Inferior parietal cortex (tissue), 1 donor: ENCODE measurements around the gene SLC6A7.

Source experiments
- DNase-seq: peaks from one replicate; pipeline ENCODE4 v3.0.0-alpha.2; 2016; ENCODE audit errors: extremely low spot score

The SLC6A7 gene

DNA sequence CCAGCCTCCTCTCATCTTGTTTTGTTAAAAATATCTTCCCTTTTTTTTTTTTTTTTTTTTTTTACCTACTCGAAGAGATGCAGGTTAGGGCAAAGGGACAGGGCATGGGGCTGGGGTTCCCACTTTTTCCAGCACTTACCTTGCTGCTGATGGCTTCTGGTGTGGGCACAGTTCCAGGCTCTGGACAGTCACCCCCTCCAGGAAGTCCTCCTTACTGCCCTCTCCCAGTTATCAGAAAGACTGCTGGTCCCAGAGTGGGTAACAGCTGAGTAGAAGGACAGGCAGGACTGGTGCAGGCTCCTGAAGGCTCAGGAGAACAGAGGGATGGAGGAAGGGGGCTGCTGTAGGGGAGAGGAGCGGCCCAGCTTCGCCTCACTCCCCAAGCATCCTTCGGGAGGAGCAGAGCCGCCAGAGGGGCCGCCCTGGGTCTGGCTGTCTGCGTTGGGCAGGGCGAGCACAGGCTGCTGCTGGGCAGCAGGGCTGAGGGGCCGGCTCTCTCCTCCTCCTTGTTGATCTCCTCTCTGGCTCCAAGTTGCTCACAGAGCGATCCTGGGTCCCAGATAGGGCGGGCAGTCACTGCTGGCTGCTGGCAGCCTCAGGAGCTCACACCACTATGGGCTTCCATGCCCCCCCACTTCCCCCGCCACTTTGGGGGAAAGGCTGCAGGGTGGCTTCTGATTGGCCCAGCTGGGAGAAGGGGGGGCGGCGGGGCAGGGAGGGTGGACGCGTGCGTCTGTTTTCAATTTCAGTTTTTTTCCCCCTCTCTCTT is 34.4 kb upstream of the SLC6A7 start, which contains the start of gene PDGFRB:
Gene PDGFRB, minus strand, starts transcription at position 588 of the 769 bp plus-strand sequence. CDS start 18,798 bp downstream, outside the sequence.
- no peak for DNase-seq

DNA sequence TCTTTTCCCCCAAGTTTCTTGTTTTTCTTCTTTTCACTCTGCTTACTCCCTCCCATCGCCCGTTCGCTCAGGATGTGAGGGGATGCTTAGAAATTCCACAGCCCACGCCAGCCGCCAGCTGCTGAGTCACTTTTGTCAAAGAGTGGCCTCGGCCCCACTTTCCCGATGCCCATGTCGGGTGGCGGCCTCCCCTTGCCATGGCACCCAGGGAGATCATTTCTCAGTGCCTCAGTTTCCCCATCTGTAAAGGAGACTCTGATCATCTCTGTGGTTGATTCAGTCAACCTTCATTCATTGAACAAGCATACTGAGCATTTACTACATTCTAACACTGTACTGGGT is 33.9 kb upstream of the SLC6A7 start:
- no peak for DNase-seq

DNA sequence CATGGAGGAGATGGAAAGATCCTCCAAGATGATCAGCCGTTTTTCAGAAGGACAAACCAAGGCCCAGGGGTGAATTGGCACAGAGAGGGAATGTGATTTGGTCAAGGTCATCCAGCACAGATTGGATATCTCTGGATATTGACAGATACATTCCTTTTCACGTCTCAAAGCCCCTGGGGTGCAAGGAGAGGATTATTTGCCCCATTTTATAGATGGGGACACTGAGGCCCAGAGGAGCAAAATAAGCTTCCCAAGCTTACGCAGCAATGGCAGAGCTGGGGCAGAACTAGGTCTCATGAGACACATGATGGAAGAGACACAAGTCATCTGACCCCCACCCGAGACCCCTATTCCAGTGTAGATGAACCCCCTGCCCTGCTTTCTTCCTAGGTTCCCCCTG is 33.3 kb upstream of the SLC6A7 start:
- no peak for DNase-seq

DNA sequence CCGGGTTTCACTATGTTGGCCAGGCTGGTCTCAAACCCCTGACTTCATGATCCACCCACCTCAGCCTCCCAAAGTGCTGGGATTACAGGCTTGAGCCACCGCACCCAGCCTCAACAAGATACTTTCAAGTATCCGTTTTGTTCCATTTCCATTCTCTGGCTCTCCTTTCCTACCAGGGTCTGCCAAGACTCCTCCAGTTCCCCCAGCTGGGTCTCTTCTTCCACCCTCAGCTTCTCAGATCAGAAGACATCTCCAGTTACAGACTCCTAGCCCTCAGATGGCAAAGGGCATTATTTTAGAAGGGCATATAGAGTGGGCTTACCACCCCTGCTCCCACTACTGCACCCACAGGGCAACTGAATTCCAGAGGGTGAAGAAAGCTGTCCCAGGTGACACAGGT is 32.7 kb upstream of the SLC6A7 start:
- no peak for DNase-seq

DNA sequence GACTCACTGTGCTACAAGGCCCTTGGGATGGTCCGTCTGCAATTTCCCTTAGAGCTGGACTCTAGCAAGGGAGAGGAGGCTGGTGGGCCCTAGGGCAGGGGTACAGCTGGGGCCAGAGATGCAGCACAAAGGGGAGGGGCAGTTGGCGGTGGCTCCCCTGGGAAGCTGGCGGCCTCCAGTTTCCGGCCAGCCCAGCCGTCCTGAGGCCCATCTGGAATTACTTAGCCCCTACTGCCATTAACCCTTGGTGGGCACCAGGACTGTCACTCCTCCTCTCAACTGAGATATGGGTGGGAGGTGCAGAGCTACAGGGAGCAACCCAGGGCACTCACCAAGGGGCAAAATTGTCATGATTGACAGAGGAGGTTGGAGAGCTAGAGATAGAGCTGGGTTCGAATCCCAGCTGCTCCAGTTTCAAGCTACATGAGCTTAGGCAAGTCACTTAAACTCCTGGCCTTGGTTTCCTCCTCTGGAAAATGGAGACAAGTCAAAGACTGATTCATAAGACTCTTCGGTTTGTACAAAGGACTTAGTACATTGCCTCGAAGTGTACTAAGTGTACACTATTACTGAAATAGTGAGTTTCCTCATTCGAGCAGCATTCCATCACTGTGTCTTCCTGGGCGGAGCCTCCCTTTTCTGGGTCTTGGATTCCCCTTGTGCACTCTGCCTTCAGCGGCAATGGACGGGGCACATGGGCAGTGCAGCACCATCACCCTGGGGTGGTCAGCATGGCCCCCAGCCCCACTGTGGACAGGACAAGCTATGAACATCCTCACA is 31.5 kb upstream of the SLC6A7 start:
- DNase-seq: no peak

DNA sequence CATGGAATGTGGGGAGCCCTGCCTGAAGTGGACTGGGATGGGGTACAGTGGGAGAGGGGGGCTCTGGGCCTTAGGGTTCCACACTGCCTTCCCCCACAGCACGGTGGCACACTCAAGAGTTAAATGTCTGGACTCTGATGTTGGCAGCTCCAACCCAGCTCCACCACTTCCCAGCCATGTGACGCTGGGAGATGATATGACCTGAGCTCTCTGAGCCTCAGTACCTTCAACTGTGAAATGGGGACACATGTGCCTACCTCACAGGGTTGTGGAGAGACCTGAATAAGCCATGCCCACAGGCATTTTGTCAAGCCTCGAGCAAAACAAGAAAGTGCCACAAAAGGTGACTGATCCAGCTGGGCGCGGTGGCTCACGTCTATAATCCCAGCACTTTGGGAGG is 30.8 kb upstream of the SLC6A7 start:
- no peak for DNase-seq

DNA sequence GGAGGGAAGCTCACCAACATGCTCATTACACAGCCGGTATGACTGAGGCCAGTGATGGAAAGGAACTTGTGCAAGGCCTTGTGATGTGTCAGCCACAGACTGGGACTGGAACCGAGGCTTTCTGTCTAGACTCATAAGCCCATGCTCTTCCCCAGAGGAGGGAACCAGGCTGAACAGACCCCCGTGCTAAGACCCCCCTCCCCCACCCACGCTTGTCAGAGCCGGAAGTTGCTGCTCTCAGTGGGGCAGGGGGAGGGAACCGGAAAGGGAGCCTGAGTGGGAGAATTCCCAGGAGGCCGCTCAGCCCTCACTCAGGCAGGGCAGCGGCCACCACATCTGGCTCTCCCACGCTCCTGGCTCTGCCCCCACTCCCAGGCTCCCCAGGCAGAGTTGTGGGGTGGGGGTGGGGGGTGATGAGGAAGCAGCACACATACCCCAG is 30.1 kb upstream of the SLC6A7 start:
- no peak for DNase-seq

DNA sequence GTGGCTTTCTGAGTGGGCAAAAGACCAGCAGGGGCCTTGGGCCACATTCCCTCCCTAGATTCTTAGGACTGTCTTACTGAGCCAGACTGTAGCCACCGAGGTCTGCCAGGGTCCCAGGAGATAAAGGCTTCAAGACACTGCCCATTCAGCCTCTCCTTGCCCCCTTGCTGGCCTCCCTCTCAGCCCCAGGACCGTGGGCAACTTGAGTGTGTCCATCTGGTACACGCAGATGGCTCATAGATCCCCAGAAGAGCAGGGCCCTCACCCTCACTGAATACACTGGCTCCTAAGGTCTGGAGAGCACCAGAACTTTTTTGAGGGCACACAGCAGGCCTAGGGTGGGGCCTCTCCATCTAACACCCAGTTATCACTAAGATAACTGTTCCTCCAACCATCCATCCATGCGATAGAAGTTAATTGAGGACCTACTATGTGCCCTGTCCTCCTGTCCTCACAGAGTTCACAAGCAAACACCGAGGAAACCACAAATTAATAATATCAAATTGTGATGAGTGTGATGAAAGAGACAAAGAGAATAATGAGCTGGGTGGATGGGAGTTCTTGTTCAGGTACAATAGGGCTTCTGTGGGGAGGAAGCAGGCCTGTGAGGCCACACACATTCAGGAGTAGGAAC is 29.3 kb upstream of the SLC6A7 start:
- no peak for DNase-seq

DNA sequence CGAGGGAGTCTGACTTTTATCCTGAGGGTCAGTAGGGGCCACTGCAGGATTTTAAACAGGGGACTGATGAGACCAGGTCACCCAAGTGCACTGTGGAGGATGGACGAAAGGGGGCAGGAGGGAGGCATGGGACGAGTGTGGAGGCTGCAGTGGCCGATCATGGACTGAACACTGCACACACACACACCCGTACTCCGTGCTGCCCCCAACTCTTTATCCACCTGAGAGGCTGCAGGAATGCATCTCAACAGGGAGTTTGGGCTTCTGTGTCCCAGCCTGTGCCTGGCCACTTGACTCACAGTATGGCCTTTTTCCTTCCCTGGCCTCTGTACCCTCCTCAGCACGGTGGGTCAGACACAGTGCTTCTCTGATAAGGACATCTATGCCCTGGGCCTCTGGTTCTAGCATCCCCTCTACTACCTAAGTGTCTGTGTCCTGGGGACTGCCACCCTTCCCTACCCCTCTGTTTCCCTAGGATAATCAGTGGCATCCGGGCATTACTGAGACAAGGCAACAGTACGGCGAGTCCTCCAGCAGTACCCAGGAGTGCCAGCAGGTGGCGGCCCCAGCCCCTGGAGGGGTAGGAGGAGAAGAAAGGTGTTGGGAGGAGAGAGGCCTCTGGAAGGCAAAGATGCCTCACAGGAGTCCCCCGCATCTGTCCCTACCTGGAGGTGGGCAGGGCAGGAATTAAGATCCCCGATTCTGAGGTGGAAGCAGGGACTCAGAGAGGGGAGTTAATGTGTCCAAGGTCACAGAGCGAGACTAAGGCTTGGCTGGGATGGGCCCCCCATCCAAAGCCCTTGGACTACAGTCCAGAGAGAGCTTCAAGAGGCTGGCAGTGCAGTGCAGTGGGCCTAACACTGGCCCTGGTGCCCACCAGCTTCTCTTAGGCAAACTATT is 28.4 kb upstream of the SLC6A7 start:
- DNase-seq: peak; percentile 81

DNA sequence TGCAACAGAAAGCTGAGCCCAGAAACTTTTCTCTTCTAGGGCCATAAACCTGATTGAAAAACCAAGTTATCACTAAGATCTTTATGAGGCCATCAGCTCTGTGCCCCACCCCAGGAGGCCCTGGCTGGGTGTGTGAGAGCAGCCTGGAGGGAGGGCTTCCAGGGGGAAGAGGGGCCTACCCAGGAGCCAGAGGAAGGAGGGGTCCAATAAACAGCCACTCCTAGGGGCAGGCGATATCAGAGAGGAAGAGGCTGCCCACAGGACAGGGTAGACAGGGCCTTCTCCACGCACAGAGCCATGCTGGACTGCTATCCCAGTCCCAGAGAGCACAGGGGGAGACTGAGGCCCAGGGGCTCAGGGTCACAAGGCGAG is 27.7 kb upstream of the SLC6A7 start:
- no peak for DNase-seq

DNA sequence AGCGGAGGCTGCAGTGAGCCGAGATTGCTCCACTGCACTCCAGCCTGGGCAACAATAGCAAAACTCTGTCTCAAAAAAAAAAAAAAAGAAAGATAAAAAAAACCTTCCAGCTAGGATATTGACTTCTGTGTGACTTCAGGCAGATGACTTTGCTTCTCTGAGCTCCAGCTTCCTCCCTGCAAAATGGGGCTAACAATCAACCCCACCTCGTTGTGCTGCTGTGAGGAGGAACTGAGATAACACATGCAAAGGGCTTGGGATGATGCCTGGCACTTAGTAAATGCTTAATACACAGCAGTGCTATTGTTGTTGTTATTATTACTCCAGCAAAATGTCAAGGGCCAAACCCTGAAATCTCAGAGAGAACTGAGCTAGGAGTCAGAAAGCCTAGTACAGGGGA is 26.8 kb upstream of the SLC6A7 start:
- no peak for DNase-seq

DNA sequence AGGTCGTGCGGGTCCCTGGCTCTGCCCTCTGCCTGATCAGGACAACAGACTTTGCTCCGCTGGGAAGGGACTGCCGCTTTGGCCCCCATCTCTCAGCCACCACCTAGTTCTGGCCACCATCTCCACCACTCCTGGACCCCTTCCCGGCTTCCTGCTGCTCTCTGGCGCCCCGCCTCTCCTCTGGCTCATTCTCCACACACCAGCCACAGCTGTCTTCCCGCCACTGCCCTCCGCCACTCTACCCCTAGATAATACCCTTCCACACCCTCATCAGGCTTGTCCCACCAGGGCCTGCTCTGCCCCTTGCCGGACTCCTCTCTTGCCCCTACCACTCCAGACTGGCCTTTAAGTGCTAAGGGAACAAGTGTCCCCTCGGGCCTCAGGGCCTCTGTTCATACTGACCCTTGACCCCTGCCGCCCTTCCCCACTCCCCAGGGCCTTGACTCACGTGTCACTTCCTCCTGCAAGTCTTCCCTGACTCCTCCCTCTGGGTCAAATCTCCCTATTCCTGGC is 26.3 kb upstream of the SLC6A7 start:
- no peak for DNase-seq

DNA sequence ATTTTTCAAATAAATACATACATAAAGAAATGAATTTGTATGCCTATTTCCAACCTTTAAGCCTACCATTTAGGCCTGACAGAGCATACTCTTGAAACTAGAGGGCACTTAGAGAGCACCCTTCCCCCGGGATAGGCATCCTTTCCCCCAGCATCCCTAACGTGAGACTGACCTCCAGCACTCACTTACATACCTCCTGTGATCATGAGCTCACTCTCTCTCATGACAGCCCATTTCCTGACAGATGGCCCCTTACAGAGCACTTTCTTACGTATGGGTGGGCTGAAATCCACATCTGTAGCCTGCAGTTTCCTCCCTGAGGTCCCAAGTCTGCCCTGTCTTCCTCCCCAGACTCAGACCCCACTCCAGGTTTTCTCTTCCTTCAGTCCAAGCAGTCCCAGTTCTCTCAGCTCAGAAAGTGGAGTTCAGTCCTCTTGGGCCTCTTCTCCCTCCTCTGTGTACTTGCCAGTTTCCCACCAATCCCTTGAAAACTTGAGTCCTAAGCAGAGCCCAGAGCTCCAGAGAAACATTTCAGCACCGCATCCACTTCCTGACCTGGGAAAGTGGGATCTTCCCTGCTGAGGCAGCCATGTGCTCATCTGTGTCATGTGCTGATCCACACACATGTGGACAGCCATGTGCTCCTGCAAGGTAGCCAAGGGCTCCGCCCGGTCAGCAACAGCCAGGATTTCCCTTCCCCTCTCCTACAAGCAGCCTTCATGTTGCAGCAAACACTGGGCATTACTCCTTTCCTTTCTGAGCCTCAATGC is 25.5 kb upstream of the SLC6A7 start:
- no peak for DNase-seq

DNA sequence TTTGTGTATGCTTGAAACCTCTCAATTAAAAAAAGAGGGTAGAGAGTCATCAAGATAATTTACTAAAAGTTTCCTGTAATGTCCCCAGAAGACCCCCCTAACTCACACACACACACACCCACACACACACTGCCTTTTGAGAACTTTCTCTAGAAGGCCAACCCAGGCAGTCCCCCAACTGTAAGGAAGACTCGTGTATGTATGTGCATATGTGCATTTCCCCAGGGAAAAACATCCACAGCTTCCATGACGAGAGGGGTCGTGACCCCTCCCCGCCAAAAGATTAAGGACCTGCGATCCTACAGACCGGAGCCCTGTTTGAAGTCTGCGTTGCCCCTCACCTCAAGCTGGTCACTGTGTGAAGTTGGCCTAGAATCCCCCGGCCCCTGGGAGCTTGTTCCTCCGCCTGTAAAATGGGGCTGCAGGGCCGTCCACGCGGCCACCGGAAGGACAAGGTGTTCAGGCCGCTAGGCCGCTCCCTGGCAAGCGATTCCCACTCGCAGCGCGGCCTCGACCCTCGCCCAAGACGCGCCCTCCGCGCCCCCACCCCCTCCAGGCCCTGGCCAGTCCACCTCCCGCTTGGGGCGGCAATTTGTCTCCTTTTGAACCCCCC is 23.7 kb upstream of the SLC6A7 start:
- DNase-seq: no peak

DNA sequence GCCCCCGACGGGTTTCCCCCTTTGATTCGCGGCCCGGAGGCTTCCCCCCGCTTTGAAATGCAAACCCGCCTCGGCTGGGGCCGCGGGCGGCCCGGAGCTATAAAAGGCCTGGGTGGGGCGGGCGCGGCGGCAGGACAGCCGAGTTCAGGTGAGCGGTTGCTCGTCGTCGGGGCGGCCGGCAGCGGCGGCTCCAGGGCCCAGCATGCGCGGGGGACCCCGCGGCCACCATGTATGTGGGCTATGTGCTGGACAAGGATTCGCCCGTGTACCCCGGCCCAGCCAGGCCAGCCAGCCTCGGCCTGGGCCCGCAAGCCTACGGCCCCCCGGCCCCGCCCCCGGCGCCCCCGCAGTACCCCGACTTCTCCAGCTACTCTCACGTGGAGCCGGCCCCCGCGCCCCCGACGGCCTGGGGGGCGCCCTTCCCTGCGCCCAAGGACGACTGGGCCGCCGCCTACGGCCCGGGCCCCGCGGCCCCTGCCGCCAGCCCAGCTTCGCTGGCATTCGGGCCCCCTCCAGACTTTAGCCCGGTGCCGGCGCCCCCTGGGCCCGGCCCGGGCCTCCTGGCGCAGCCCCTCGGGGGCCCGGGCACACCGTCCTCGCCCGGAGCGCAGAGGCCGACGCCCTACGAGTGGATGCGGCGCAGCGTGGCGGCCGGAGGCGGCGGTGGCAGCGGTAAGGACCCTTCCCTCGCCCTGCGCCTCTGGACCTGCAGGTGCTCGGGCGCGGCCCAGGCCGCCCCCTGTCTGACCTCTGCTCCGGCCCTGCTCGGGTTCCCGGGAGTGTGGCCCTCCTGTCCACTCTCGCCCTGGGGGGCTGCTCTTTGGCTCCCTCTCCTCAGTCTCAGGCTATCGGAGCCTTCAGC is 23.0 kb upstream of the SLC6A7 start, which contains the start of gene CDX1:
Gene CDX1, plus strand, starts transcription at position 129 of the 862 bp plus-strand sequence. Its CDS starts 99 bp downstream, at position 228.
- no peak for DNase-seq

DNA sequence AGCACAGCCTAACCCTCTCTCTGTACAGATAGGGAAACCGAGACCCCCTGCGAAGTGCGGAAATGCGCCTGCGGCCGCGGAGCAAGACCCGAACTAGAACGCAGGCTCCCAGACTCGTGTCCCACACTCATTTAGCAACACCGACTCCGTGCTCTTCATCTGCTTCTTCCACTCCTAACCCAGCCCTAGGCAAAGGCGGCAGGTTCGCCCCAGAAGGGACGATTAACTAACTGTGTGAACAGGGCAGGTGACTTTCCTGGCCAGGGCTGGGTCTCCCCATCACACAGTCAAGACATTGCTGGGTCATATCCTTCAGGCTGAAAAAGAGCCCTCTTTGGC is 22.4 kb upstream of the SLC6A7 start:
- no peak for DNase-seq

DNA sequence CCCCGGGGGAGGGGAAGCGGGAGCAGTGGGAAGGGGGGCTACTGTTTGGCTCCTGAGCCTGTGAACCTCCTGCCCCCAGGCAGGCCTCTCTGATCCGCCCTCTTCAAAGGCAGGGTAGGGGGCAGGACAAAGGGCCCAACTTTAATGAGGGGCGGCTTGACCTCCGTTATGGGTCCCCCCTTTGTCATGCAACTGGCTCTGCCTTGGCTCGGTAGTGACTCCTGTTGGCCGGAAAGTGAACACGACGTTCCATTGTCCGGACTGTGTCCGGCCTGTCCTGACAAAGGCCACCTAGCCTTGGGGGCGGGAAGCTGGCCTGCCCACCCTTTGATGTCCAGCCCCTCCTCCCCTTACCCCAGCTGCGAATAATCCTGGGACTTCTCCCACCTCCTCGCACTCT is 22.0 kb upstream of the SLC6A7 start:
- DNase-seq: no peak

DNA sequence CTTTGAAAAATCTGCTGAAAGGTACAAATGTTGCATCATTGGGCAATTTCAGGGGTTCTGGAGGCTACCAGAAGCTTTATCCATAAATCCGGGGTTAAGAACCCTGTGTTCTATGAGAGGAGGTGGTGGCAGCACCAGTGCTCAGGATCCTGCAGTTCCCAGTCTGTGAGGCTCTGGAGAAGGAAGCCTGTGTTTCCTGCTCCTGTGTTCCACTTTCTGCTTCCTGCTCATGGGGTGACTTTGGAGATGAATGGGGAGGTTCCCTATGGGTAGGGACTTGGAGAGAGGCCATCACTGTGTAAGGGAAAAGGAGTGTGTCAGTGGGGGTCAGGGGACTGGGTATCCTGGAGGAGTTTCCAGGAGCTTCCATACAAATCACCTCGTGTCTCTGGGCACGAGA is 21.0 kb upstream of the SLC6A7 start:
- no peak for DNase-seq

DNA sequence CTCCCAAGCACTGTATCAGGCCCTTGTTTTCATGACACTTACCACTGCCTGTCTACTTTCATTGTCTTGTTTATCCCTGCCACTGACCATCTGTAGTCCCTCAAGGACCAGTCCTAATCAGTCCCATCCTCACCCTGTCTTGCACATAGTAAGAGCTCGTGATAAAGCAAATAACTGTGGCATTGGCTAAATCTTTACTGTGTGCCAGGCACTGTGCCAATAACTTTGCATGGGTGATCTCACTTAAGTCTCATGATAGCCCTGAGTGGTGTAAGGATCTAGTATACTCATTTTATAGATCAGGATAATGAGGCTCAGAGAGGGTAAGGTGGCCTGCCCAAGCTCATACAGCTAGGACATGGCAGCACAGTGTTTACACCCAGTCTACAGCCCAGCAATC is 17.7 kb upstream of the SLC6A7 start:
- no peak for DNase-seq
